Choroid plexus epithelial cell (primary cell): ENCODE results near the gene STK16.
"Not testable (repeated sequence)": the region's sequence is repeated elsewhere in the genome, so short reads cannot be mapped to it uniquely, and the experiment has no call there.

Experiments used
- DNase-seq: peaks from one replicate; pipeline ENCODE4 v3.0.0-alpha.2; 2010; ENCODE audit warnings: low read depth
- H3K4me3 ChIP-seq: 2 replicates; pipeline ENCODE4 v1.5.1; 2011; ENCODE audit warnings: low read depth, mild to moderate bottlenecking, control low read depth, low read length, moderate library complexity
- CTCF ChIP-seq: conservative IDR thresholded peaks from 2 replicates; pipeline ENCODE4 v1.5.1; 2011; ENCODE audit warnings: low read depth, mild to moderate bottlenecking, control low read depth, inconsistent platforms, low read length, moderate library complexity

STK16 gene

DNA sequence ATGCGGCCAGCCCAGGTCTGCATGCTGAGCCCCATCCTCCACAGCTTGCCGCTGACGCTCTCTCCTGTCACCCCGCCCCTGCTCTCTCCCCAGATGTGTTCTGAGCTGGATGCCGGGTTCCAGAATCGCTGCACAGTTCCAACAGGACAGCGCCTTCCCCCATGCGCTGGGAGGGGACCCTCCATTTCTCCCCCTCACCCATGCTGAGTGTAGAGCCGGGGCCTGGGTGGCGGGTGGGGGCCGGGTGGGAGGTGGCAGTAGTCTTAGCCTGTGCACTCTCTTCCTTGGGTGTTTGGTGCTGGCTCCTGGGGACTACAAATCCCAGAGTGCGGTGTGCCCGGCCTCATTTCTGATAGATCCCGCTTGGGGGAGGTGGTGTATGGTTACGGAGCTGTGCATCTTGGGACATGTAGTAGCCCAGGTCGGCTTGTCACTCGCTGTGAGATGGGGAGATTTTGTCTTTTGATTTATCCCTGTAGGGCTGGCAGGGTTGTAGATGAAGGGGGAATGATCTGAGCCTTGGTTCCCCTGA, 40.7 kb downstream of the STK16 start:
- no peak overlapping the region for H3K4me3 ChIP-seq
- no peak for TF ChIP-seq CTCF
- peak; percentile 83 for DNase-seq

GRCh38 chr2:219286436-219287115, 41.3 kb downstream of the STK16 start:
- DNase-seq = no peak
- no peak overlapping the region for H3K4me3 ChIP-seq
- no peak for TF ChIP-seq CTCF

DNA sequence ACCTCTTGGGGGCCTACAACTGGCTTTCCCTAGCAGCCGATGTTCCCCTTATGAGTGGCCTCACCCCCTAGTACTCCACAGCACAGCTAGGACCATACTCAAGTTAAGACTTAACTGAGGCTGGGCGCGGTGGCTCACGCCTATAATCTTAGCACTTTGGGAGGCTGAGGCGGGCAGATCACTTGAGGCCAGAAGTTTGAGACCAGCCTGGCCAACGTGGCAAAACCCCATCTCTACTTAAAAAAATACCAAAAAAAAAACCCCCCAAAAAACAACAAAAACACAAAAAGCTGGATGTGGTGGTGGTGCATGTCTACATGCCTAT, 41.8 kb downstream of the STK16 start:
- H3K4me3 ChIP-seq = not testable (repeated sequence)

GRCh38 chr2:219287580-219288265, 42.4 kb downstream of the STK16 start:
- TF ChIP-seq CTCF = no peak
- no peak for DNase-seq
- no peak overlapping the region for H3K4me3 ChIP-seq

More for the DNA sequence above, 41.8 kb downstream of the STK16 start:
- DNase-seq = not testable (repeated sequence)

DNA sequence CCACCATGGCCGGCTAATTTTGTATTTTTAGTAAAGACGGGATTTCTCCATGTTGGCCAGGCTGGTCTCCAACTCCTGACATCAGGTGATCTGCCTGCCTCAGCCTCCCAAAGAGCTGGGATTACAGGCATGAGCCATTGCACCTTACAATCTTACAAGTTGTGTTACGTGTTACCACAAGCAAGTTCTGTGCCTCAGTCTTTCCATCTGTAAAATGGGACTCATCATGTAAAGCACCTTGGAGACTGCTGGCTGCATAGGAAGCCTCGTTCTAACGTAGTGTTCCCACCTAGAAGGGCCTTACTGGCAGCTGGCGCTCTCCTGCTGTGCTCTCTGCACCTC, 43.9 kb downstream of the STK16 start:
- no peak for TF ChIP-seq CTCF
- no peak for DNase-seq
- H3K4me3 ChIP-seq = no peak overlapping the region

DNA sequence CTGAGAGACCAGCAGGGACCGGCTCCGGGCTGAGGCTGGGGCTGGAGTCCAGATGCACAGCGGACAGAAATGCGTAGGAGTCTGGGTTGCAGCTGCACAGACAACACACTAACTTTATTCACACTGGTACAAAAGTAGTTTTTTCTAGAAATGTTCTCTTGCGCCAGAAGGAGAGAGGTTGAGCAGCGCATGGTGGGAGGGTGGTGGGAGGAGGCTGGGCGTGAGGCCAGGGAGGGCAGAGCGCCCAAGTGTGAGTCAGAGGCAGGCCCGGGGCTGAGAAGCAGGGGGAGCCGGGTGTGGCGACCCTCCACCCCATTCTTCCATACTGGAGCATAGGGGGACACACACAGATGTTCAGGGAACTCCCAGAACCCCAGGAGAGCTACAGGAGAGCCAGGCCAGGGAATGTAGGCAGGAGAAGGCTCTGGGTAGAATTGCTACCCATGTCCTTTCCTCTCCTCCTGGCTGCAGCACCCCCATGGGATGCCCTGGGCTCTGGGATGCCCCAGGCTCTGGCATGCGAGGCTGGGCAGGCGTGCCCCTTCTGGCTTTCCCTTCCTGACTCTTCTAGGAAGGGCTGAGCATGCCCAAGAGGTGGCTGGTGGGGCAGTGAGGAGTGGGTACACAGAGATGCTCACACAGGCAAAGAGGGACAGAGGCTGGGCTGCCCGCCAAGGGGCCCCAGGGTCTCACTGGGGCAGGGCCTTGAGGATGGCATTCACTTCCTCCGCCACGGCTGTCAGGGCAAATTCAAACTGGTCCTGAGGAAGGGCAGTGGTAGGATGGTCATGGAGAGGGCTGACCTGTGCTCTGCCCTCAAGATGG, 44.5 kb downstream of the STK16 start:
- H3K4me3 ChIP-seq = no peak overlapping the region
- TF ChIP-seq CTCF = no peak
- DNase-seq = peak; percentile 98

- TF ChIP-seq CTCF = no peak
- no peak overlapping the region for H3K4me3 ChIP-seq
- no peak for DNase-seq
Measured at GRCh38 chr2:219290381-219291171, 45.3 kb downstream of the STK16 start.
